ENCODE measurements around the gene RTP3.

Gene RTP3

GRCh38 chr3:46516521-46516920, 18.7 kb downstream of the RTP3 start:
- TF ChIP-seq CTCF (IDR thresholded peaks at IDR 0.05; ENCODE audit: low read depth, low read length), result no peak
- Histone ChIP-seq H3K79me2 (ENCODE audit: low read length) (no peaks in the 10 kb centered on the region), H4K20me1 (ENCODE audit: insufficient read depth, low read length) (no peaks in the 10 kb centered on the region), H3K9ac (ENCODE audit: low read length) (no peak overlapping the region), H3K4me2 (ENCODE audit: low read length) (no peak overlapping the region), H3K4me3 (ENCODE audit: low read length) (no peak overlapping the region), H2AFZ (ENCODE audit: low read depth, low read length) (no peak overlapping the region), H3K27ac (ENCODE audit: low read length) (no peak overlapping the region), H3K9me3 (ENCODE audit: insufficient read depth, low read length) (no peaks in the 10 kb centered on the region), H3K36me3 (replicated peaks; ENCODE audit: low read depth, low read length) (no peaks in the 10 kb centered on the region), H3K27me3 (ENCODE audit: low read depth, low read length) (peaks cover 13% of the 10 kb centered on the region), H3K4me1 (ENCODE audit: low read length) (no peaks in the 10 kb centered on the region)

- no peaks in the 10 kb centered on the region for H3K79me2 ChIP-seq (ENCODE audit: low read length)
- no peaks in the 10 kb centered on the region for H4K20me1 ChIP-seq (ENCODE audit: insufficient read depth, low read length)
- peaks cover 7% of the 10 kb centered on the region for H3K27me3 ChIP-seq (ENCODE audit: low read depth, low read length)
- H3K4me3 ChIP-seq (ENCODE audit: low read length), result no peak overlapping the region
- no peaks in the 10 kb centered on the region for H3K9me3 ChIP-seq (ENCODE audit: insufficient read depth, low read length)
- TF ChIP-seq EZH2phosphoT487 (IDR thresholded peaks at IDR 0.05; ENCODE audit: low read depth) (no peak), CTCF (IDR thresholded peaks at IDR 0.05; ENCODE audit: low read depth, low read length) (no peak)
- no peak overlapping the region for H2AFZ ChIP-seq (ENCODE audit: low read depth, low read length)
- H3K4me1 ChIP-seq (ENCODE audit: low read length), result no peaks in the 10 kb centered on the region
- H3K36me3 ChIP-seq (replicated peaks; ENCODE audit: low read depth, low read length), result no peaks in the 10 kb centered on the region
- H3K27ac ChIP-seq (ENCODE audit: low read length), result no peak overlapping the region
- H3K9ac ChIP-seq (ENCODE audit: low read length), result no peak overlapping the region
- H3K4me2 ChIP-seq (ENCODE audit: low read length), result no peak overlapping the region
These were observed 19.4 kb downstream of the RTP3 start for GRCh38 chr3:46517016-46517783.

- Histone ChIP-seq H3K4me3 (ENCODE audit: low read length) (no peak overlapping the region), H3K79me2 (ENCODE audit: low read length) (no peaks in the 10 kb centered on the region), H3K27me3 (ENCODE audit: low read depth, low read length) (0 out of 2 replicates have a peak, but pooled peaks cover 3% of the 10 kb centered on the region), H2AFZ (ENCODE audit: low read depth, low read length) (no peak overlapping the region), H3K36me3 (replicated peaks; ENCODE audit: low read depth, low read length) (no peaks in the 10 kb centered on the region), H3K9me3 (ENCODE audit: insufficient read depth, low read length) (no peaks in the 10 kb centered on the region), H4K20me1 (ENCODE audit: insufficient read depth, low read length) (no peaks in the 10 kb centered on the region), H3K27ac (ENCODE audit: low read length) (no peak overlapping the region), H3K9ac (ENCODE audit: low read length) (no peak overlapping the region), H3K4me1 (ENCODE audit: low read length) (no peaks in the 10 kb centered on the region), H3K4me2 (ENCODE audit: low read length) (no peak overlapping the region)
- no peak for TF ChIP-seq CTCF (IDR thresholded peaks at IDR 0.05; ENCODE audit: low read depth, low read length)
- no peak for TF ChIP-seq EZH2phosphoT487 (IDR thresholded peaks at IDR 0.05; ENCODE audit: low read depth)
These were observed 20.0 kb downstream of the RTP3 start for GRCh38 chr3:46517784-46518181.

GRCh38 chr3:46519952-46520351, 22.2 kb downstream of the RTP3 start:
- Histone ChIP-seq H3K9ac (ENCODE audit: low read length) (no peak overlapping the region), H3K79me2 (ENCODE audit: low read length) (no peaks in the 10 kb centered on the region)

More at GRCh38 chr3:46519952-46520351, 22.2 kb downstream of the RTP3 start:
- Histone ChIP-seq H3K36me3 (replicated peaks; ENCODE audit: low read depth, low read length) (no peaks in the 10 kb centered on the region), H3K9me3 (ENCODE audit: insufficient read depth, low read length) (no peaks in the 10 kb centered on the region), H3K4me2 (ENCODE audit: low read length) (no peak overlapping the region), H3K4me3 (ENCODE audit: low read length) (no peak overlapping the region), H3K4me1 (ENCODE audit: low read length) (no peaks in the 10 kb centered on the region), H3K27me3 (ENCODE audit: low read depth, low read length) (peaks cover 3% of the 10 kb centered on the region; the same call in 1 of the 2 replicates), H3K27ac (ENCODE audit: low read length) (no peak overlapping the region), H4K20me1 (ENCODE audit: insufficient read depth, low read length) (no peaks in the 10 kb centered on the region), H2AFZ (ENCODE audit: low read depth, low read length) (no peak overlapping the region)
- TF ChIP-seq EZH2phosphoT487 (IDR thresholded peaks at IDR 0.05; ENCODE audit: low read depth), result no peak
- no peak for TF ChIP-seq CTCF (IDR thresholded peaks at IDR 0.05; ENCODE audit: low read depth, low read length)
